ACC112 (cell line): ENCODE data around the gene SLC22A7.
"Not testable (repeated sequence)": the region's sequence is repeated elsewhere in the genome, so short reads cannot be mapped to it uniquely, and the experiment has no call there.

Experiments
- H2AFZ ChIP-seq: fragments of 200-600 bp; sonication (generic); one replicate; pipeline ENCODE4 v1.6.0; 2017; ENCODE audit warnings: antibody characterized with exemption, low read length; ENCODE audit not compliant: unreplicated experiment
- H3K27ac ChIP-seq: fragments of 200-600 bp; sonication (generic); 2 replicates; pipeline ENCODE4 v1.5.1; 2014; ENCODE audit warnings: low read depth, mild to moderate bottlenecking, antibody characterized with exemption, low read length, moderate library complexity
- H3K27me3 ChIP-seq: fragments of 200-600 bp; sonication (generic); 2 replicates; pipeline ENCODE4 v1.6.1; 2014; ENCODE audit warnings: mild to moderate bottlenecking, antibody characterized with exemption, low read length, moderate library complexity, mixed read lengths; ENCODE audit not compliant: insufficient read depth
- H3K36me3 ChIP-seq: fragments of 200-600 bp; sonication (generic); 2 replicates; pipeline ENCODE4 v1.6.1; 2016; ENCODE audit warnings: mild to moderate bottlenecking, antibody characterized with exemption, low read length, moderate library complexity, mixed read lengths; ENCODE audit not compliant: insufficient read depth
- H3K4me1 ChIP-seq: fragments of 200-600 bp; sonication (generic); one replicate; pipeline ENCODE4 v1.6.1; 2016; ENCODE audit warnings: low read length, mixed read lengths; ENCODE audit not compliant: insufficient read depth, unreplicated experiment, control insufficient read depth
- H3K4me3 ChIP-seq: fragments of 200-600 bp; sonication (generic); 2 replicates; pipeline ENCODE4 v1.5.1; 2014; ENCODE audit warnings: mild to moderate bottlenecking, low read depth, low read length
- H3K79me2 ChIP-seq: fragments of 200-600 bp; sonication (generic); one replicate; pipeline ENCODE4 v1.6.0; 2016; ENCODE audit warnings: low read length; ENCODE audit not compliant: control insufficient read depth, unreplicated experiment, insufficient read depth

The SLC22A7 gene

GRCh38 chr6:43346243-43346642 is 48.2 kb downstream of the SLC22A7 start:
- not testable (repeated sequence) for H3K4me3 ChIP-seq, H3K4me1 ChIP-seq, H3K27ac ChIP-seq, H2AFZ ChIP-seq, H3K79me2 ChIP-seq, H3K27me3 ChIP-seq
- H3K36me3 ChIP-seq: peaks cover 17% of the 10 kb centered on the region; the same call in 1 of the 2 replicates

DNA sequence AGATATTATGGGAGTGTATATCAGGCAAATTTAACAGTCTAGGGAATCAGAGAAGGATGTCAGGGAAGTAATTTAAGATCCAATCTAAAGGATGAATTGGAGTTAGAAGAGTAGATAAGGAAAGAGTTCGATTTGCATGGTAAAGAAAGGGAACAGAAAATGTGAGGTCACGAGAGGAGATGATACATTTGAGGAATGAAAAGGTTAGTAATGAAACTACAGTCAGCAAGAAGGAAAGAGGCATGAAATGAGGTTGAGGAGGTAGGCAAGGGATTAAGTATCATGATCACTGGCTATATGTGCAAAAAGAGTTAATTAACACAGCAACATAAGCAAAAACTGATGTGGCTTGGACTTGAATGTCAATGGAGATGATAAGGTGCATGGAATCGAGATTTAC is 49.0 kb downstream of the SLC22A7 start:
- Histone ChIP-seq H3K4me3 (no peak overlapping the region), H3K4me1 (no peaks in the 10 kb centered on the region), H3K27me3 (no peaks in the 10 kb centered on the region), H2AFZ (no peak overlapping the region), H3K79me2 (no peaks in the 10 kb centered on the region), H3K36me3 (peaks cover 17% of the 10 kb centered on the region; the same call in 1 of the 2 replicates), H3K27ac (no peak overlapping the region)

- Histone ChIP-seq H3K4me1 (no peaks in the 10 kb centered on the region), H3K36me3 (peaks cover 14% of the 10 kb centered on the region; the same call in 1 of the 2 replicates), H2AFZ (no peak overlapping the region), H3K79me2 (no peaks in the 10 kb centered on the region), H3K27me3 (no peaks in the 10 kb centered on the region), H3K4me3 (no peak overlapping the region), H3K27ac (no peak overlapping the region)
These were observed 49.4 kb downstream of the SLC22A7 start for GRCh38 chr6:43347444-43347843.

GRCh38 chr6:43351951-43352350 is 53.9 kb downstream of the SLC22A7 start:
- H3K4me3 ChIP-seq, H2AFZ ChIP-seq, H3K36me3 ChIP-seq, H3K27me3 ChIP-seq, H3K4me1 ChIP-seq, H3K79me2 ChIP-seq, H3K27ac ChIP-seq: not testable (repeated sequence)
